Mesenteric fat pad (tissue), 1 donor: ENCODE measurements around the gene CCDC9. TPM values are rescaled to one million over a fixed set of nuclear protein-coding genes. Genes with fewer than 3 reads are reported as not detected.
"Not testable (repeated sequence)": the region's sequence is repeated elsewhere in the genome, so short reads cannot be mapped to it uniquely, and the experiment has no call there.

Source experiments
- DNase-seq: peaks from one replicate; pipeline ENCODE4 v3.0.0-alpha.2; 2020; ENCODE audit warnings: low spot score
- total RNA-seq: library from RNA; stranded (reverse); fragmentation: NEBNext Ultra II Directional; extraction: Animal tissue kit (Norgen Biotek cat#: 25700); gene quantifications from one replicate; pipeline ENCODE4 v1.2.1, GENCODE V29; 2021
- donor health status: DM: yes; HTN: yes; CAD: no.

Gene CCDC9
- total RNA-seq, 1 donor from 2014 or later = 27.3 TPM

DNA sequence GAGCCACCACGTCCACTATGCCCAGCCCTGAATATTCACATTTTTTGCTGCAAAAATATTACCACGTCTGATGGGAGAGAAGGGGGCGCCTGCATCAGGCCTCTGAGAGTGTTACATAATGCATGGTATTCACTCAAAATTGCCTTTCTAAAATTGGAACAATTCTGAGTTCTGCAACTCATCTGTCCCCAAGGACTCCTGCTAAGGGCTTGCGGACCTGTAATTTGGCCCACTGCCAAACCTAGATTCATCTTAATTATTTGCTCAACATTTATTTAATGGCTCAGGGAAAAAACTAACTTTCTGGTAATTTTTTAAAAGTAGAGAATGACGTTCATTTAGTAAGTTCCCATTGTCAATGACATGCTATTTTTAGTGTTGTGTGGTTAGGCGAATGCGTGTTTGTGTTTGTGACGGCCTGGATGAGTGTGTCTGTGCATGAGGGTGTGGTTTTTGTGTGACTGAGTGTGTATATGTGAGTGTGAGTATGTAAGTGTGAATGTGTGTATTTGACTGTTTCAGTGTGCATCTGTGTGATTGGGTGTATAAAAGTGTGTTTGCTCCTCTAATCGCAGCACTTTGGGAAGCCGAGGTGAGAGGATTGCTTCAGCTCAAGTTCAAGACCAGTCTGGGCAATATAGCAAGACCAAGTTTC lies 27.2 kb downstream of the CCDC9 start:
- DNase-seq = no peak

GRCh38 chr19:47284324-47284899 lies 28.1 kb downstream of the CCDC9 start:
- no peak for DNase-seq

DNA sequence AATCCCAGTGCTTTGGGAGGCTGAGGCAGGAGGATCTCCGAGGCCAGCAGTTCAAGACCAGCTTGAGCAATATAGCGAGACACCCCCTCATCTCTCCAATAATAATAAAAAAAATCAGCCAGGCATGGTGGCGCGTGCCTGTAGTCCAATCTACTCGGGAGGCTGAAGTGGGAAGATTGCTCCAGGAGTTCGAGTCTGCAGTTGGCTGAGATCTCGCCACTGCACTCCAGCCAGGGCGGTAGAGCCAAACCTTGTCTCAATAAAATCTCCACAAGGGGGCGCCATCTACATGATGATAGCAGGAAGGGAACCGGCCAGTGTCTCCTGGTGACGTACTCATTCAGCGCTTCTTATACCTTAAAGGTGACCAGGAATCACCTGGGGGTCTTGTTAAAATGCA lies 39.7 kb downstream of the CCDC9 start:
- no peak for DNase-seq

DNA sequence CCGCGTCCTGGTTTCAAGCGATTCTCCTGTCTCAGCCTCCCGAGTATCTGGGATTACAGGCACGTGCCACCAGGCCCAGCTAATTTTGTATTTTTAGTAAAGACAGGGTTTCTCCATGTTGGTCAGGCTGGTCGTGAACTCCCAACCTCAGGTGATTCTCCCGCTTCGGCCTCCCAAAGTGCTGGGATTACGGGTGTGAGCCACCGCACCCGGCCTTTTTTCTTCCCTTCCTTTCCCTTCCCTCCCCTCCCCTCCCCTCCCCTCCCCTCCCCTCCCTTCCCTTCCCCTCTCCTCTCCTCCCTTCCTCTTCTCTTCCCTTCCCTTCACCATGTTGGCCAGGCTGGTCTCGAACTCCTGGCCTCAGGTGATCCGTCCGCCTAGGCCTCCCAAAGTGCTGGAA lies 44.5 kb downstream of the CCDC9 start:
- not testable (repeated sequence) for DNase-seq

- no peak for DNase-seq
Measured at GRCh38 chr19:47302249-47302648, 45.9 kb downstream of the CCDC9 start.

DNA sequence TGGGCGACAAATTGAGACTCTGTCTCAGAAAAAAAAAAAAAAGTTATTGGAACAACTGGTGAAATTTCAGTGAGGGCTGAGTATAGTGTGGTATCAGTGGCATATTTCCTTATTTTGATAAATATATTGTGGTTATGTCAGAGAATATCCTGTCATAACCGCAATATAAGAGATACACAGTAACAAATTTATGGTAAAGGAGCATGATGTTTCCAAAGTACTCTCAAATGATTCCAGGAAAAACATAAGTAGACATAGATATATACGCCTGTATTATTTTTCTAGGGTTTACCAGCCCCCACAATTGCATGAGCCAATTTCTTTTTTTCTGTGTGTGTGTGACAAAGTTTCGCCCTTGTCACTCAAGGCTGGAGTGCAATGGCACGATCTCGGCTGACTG lies 47.6 kb downstream of the CCDC9 start:
- DNase-seq = no peak

DNA sequence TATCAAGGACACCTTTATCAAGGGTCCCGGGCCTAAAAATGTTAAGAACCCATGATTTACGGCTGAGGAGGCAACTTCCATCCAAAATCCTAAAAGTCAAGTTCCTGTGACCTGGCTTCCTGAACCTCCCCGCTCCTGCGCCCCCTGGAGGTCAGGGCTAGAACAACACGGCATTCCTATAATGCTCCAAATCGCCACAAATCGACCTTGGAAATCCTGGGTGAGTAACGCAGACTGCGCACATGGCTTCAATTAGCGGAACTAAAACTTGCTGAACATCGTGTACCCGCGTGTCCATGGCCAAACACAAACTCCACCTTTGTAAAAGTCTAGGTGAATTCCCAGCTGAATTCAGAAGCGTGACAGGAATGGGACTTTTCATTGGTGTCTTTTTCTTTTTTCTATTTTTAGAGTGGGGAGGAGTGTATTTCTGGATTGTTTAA lies 49.0 kb downstream of the CCDC9 start:
- no peak for DNase-seq

- no peak for DNase-seq
Measured at GRCh38 chr19:47306303-47306702, 50.0 kb downstream of the CCDC9 start.

- no peak for DNase-seq
Measured at GRCh38 chr19:47309038-47309437, 52.7 kb downstream of the CCDC9 start.

- DNase-seq = no peak
Measured at GRCh38 chr19:47309608-47310007, 53.3 kb downstream of the CCDC9 start, which contains the start of gene C5AR1. TSS of gene C5AR1 (plus strand) at chr19:47309861. CDS start at chr19:47309896, 35 bp downstream.

- no peak for DNase-seq
Measured at GRCh38 chr19:47310323-47310722, 54.0 kb downstream of the CCDC9 start.

- no peak for DNase-seq
Measured at GRCh38 chr19:47310819-47311218, 54.5 kb downstream of the CCDC9 start.

GRCh38 chr19:47312366-47313006 lies 56.2 kb downstream of the CCDC9 start:
- DNase-seq = no peak

GRCh38 chr19:47313754-47314295 lies 57.5 kb downstream of the CCDC9 start:
- no peak for DNase-seq

- no peak for DNase-seq
Measured at GRCh38 chr19:47315125-47315821, 58.9 kb downstream of the CCDC9 start.

DNA sequence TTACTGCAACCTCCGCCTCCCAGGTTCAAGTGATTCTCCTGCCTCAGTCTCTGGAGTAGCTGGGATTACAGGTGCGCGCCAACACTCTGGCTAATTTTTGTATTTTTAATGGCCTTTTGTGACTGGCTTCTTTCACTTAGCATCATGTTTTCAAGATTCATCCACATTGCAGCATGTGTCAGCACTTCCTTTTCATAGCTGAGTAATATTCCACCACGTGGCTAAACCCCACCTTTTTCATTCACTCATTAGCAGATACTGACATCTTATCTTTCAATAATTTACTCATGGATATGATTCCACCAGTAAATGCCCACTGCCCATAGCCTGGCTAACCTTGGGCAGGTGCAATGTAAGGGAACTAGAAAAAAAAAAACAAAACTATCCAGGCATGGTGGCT lies 60.2 kb downstream of the CCDC9 start:
- no peak for DNase-seq

DNA sequence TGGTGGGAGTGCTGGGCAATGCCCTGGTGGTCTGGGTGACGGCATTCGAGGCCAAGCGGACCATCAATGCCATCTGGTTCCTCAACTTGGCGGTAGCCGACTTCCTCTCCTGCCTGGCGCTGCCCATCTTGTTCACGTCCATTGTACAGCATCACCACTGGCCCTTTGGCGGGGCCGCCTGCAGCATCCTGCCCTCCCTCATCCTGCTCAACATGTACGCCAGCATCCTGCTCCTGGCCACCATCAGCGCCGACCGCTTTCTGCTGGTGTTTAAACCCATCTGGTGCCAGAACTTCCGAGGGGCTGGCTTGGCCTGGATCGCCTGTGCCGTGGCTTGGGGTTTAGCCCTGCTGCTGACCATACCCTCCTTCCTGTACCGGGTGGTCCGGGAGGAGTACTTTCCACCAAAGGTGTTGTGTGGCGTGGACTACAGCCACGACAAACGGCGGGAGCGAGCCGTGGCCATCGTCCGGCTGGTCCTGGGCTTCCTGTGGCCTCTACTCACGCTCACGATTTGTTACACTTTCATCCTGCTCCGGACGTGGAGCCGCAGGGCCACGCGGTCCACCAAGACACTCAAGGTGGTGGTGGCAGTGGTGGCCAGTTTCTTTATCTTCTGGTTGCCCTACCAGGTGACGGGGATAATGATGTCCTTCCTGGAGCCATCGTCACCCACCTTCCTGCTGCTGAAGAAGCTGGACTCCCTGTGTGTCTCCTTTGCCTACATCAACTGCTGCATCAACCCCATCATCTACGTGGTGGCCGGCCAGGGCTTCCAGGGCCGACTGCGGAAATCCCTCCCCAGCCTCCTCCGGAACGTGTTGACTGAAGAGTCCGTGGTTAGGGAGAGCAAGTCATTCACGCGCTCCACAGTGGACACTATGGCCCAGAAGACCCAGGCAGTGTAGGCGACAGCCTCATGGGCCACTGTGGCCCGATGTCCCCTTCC lies 63.9 kb downstream of the CCDC9 start:
- DNase-seq = no peak
